Fibroblast of mammary gland (primary cell): Measurements from ENCODE around the gene METTL21C.
A peak's percentile ranks its signal among the peaks of the same experiment; 100 is the strongest.

Source experiments
- DNase-seq: peaks from one replicate; pipeline ENCODE4 v3.0.0-alpha.2; 2010; ENCODE audit warnings: low read depth
- H3K4me3 ChIP-seq: 2 replicates; pipeline ENCODE4 v1.5.1; 2011; ENCODE audit warnings: low read depth, mild to moderate bottlenecking, low read length, moderate library complexity; ENCODE audit not compliant: control insufficient read depth
- CTCF ChIP-seq: conservative IDR thresholded peaks from 2 replicates; pipeline ENCODE4 v1.5.1; 2011; ENCODE audit warnings: low read depth, low read length, inconsistent platforms; ENCODE audit not compliant: control insufficient read depth, insufficient read depth

Gene METTL21C

GRCh38 chr13:102654756-102655155, 40.1 kb downstream of the METTL21C start:
- H3K4me3 ChIP-seq, result no peak overlapping the region
- no peak for DNase-seq
- no peak for TF ChIP-seq CTCF

- no peak for TF ChIP-seq CTCF
- peak; percentile 51 for DNase-seq
- H3K4me3 ChIP-seq, result no peak overlapping the region
Measured at GRCh38 chr13:102651892-102652291, 43.0 kb downstream of the METTL21C start.

GRCh38 chr13:102651392-102651791, 43.5 kb downstream of the METTL21C start:
- no peak overlapping the region for H3K4me3 ChIP-seq
- TF ChIP-seq CTCF, result no peak
- DNase-seq, result peak; percentile 21

GRCh38 chr13:102650444-102650843, 44.4 kb downstream of the METTL21C start:
- no peak for DNase-seq
- no peak overlapping the region for H3K4me3 ChIP-seq
- TF ChIP-seq CTCF, result no peak

GRCh38 chr13:102648046-102648445, 46.8 kb downstream of the METTL21C start:
- H3K4me3 ChIP-seq, result no peak overlapping the region
- no peak for DNase-seq
- TF ChIP-seq CTCF, result no peak

- no peak for TF ChIP-seq CTCF
- DNase-seq, result no peak
- H3K4me3 ChIP-seq, result no peak overlapping the region
Measured at GRCh38 chr13:102645701-102646100, 49.1 kb downstream of the METTL21C start.

GRCh38 chr13:102643656-102644055, 51.2 kb downstream of the METTL21C start:
- DNase-seq, result no peak
- no peak for TF ChIP-seq CTCF
- H3K4me3 ChIP-seq, result no peak overlapping the region
